HepG2 (cell line): Measurements from ENCODE around the gene PRR12. TPM values are rescaled to one million over a fixed set of nuclear protein-coding genes. Genes with fewer than 3 reads are reported as not detected.

Source experiments
- ARID3A ChIP-seq: IDR thresholded peaks from 2 replicates; pipeline ENCODE4 v1.6.1; 2012; ENCODE audit warnings: low read depth, low read length, improper control_type of control experiment
- ATF6 ChIP-seq: sonication (generic); formaldehyde crosslinking; conservative IDR thresholded peaks from 2 replicates; pipeline ENCODE4 v1.4.0; 2020; ENCODE audit warnings: missing genetic modification reagents
- BRF2 ChIP-seq: sonication (generic); formaldehyde crosslinking; IDR thresholded peaks from 2 replicates; pipeline ENCODE4 v1.8.1; 2022; ENCODE audit warnings: mild to moderate bottlenecking, missing genetic modification reagents
- HDAC1 ChIP-seq: sonication (generic); formaldehyde crosslinking; IDR thresholded peaks from 2 replicates; pipeline ENCODE4 v1.5.1; 2020; ENCODE audit warnings: mild to moderate bottlenecking, missing genetic modification reagents
- HNRNPUL1 ChIP-seq: fragments of 200-400 bp; formaldehyde crosslinking; IDR thresholded peaks from 2 replicates; pipeline ENCODE4 v1.6.1; 2017; ENCODE audit warnings: low read depth, mild to moderate bottlenecking, low read length, moderate library complexity
- MAFF ChIP-seq: IDR thresholded peaks from 2 replicates; pipeline ENCODE4 v1.6.1; 2011; ENCODE audit warnings: low read depth, low read length, improper control_type of control experiment
- ZBTB7B ChIP-seq: sonication (generic); formaldehyde crosslinking; IDR thresholded peaks from 2 replicates; pipeline ENCODE4 v1.4.0; 2020; ENCODE audit warnings: missing genetic modification reagents
- ZNF431 ChIP-seq: sonication (generic); formaldehyde crosslinking; IDR thresholded peaks from 2 replicates; pipeline ENCODE4 v1.9.0; 2022; ENCODE audit warnings: missing genetic modification reagents, low read depth, mild to moderate bottlenecking, borderline replicate concordance
- ZNF549 ChIP-seq: sonication (generic); formaldehyde crosslinking; IDR thresholded peaks from 2 replicates; pipeline ENCODE4 v1.5.0; 2020; ENCODE audit warnings: missing genetic modification reagents
- ZNF670 ChIP-seq: sonication (generic); formaldehyde crosslinking; IDR thresholded peaks from 2 replicates; pipeline ENCODE4 v1.8.0; 2022; ENCODE audit warnings: mild to moderate bottlenecking, missing genetic modification reagents, borderline replicate concordance
- ZNF772 ChIP-seq: sonication (generic); formaldehyde crosslinking; IDR thresholded peaks from 2 replicates; pipeline ENCODE4 v1.5.0; 2020; ENCODE audit warnings: mild to moderate bottlenecking, missing genetic modification reagents
- polyA plus RNA-seq, 8 experiments: library from polyadenylated mRNA; depleted of rRNA in 3 of 8; stranded (reverse) in 7 of 8; unstranded in 1 of 8; fragments of >200 nt; fragmentation: Illumina TruSeq in 4 of 8; extraction: Trizol in 4 of 8; gene quantifications; 2 replicates each; pipeline versions ENCODE4 v1.2.1 to v1.2.3, GENCODE V29; 2011 to 2016; ENCODE audit warnings: low read depth in 4 of 8, missing spikeins in 1 of 8, mixed read lengths in 1 of 8; ENCODE audit not compliant: insufficient read depth in 1 of 8
- total RNA-seq, 5 experiments: library from RNA; depleted of rRNA; stranded (reverse); fragments of >200 nt; fragmentation: Illumina TruSeq; extraction: Trizol; gene quantifications; 2 replicates each; pipeline ENCODE4 v1.2.3, GENCODE V29; 2016; ENCODE audit warnings: low read depth in 1 of 5
- TF ChIP-seq, protein P1 (sequence below): sonication (generic); formaldehyde crosslinking; IDR thresholded peaks from 2 replicates; pipeline ENCODE4 v1.8.0; 2022; ENCODE audit warnings: mild to moderate bottlenecking, missing genetic modification reagents; ENCODE audit not compliant: insufficient replicate concordance
- TF ChIP-seq, protein P2 (sequence below): sonication (generic); formaldehyde crosslinking; IDR thresholded peaks from 2 replicates; pipeline ENCODE4 v1.4.0; 2020; ENCODE audit warnings: missing genetic modification reagents, mild to moderate bottlenecking, borderline replicate concordance
- TF ChIP-seq, protein P3 (sequence below): sonication (generic); formaldehyde crosslinking; IDR thresholded peaks from 2 replicates; pipeline ENCODE4 v1.8.0; 2022; ENCODE audit warnings: low read depth, missing genetic modification reagents
- TF ChIP-seq, protein P4 (sequence below): sonication (generic); formaldehyde crosslinking; IDR thresholded peaks from 2 replicates; pipeline ENCODE4 v1.5.1; 2020; ENCODE audit warnings: mild to moderate bottlenecking, missing genetic modification reagents

PRR12 gene
- total and polyA plus RNA-seq, 2 of the 13 experiments (the other 11 are each of a cell fraction or from before 2014, with no cell fraction given), result 0.62 to 1.5 TPM

DNA sequence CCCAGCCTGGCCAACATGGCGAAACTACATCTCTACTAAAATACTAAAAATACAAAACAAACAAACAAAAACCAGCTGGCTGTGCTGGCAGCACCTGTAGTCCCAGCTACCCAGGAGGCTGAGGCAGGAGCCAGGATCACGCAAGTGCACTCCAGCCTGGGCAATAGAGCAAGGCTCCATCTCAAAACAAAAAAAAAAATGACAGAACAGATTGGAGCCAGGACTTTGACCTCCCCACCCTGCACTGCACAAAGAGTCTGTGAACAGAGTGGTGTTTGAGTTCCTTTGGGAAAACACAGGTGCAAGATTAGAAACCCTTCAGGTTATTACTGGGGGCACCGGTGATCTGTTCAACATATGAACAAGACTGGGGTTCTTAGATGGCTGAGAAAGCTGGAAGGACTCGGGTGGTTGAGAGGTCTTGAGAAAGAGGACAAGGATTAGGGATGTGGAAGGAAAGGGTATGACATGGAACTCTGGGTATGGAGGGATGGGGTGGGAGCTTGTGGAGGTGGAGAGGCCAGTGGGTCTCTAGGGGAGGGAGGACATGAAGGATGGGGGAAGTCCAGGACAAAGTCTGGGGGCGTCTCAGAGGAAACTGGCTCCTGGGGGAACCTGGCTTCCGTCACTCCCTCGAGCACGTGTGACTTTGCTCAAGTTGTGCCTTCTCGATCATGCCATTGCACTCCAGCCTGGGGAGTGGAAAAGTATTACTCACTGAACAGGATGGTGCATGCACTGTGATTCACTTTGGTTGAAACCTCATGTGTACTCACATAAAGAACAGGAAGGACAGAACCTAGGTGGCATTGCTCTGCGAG lies 37.3 kb upstream of the PRR12 start (continued):
- TF ChIP-seq, protein P1, sequence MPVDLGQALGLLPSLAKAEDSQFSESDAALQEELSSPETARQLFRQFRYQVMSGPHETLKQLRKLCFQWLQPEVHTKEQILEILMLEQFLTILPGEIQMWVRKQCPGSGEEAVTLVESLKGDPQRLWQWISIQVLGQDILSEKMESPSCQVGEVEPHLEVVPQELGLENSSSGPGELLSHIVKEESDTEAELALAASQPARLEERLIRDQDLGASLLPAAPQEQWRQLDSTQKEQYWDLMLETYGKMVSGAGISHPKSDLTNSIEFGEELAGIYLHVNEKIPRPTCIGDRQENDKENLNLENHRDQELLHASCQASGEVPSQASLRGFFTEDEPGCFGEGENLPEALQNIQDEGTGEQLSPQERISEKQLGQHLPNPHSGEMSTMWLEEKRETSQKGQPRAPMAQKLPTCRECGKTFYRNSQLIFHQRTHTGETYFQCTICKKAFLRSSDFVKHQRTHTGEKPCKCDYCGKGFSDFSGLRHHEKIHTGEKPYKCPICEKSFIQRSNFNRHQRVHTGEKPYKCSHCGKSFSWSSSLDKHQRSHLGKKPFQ (CRISPR knock-in tag), result no peak
- TF ChIP-seq, protein P2, sequence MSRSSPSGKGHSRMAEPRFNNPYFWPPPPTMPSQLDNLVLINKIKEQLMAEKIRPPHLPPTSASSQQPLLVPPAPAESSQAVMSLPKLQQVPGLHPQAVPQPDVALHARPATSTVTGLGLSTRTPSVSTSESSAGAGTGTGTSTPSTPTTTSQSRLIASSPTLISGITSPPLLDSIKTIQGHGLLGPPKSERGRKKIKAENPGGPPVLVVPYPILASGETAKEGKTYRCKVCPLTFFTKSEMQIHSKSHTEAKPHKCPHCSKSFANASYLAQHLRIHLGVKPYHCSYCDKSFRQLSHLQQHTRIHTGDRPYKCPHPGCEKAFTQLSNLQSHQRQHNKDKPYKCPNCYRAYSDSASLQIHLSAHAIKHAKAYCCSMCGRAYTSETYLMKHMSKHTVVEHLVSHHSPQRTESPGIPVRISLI (CRISPR knock-in tag), result peak; percentile 97
- TF ChIP-seq ZBTB7B, result peak; percentile 31; the same call in 1 of the 2 replicates
- no peak for TF ChIP-seq ATF6 (CRISPR knock-in tag)
- no peak for TF ChIP-seq BRF2 (CRISPR knock-in tag)
- no peak for TF ChIP-seq ZNF431 (CRISPR knock-in tag)
- TF ChIP-seq ARID3A, result no peak
- no peak for TF ChIP-seq MAFF
- TF ChIP-seq, protein P3, sequence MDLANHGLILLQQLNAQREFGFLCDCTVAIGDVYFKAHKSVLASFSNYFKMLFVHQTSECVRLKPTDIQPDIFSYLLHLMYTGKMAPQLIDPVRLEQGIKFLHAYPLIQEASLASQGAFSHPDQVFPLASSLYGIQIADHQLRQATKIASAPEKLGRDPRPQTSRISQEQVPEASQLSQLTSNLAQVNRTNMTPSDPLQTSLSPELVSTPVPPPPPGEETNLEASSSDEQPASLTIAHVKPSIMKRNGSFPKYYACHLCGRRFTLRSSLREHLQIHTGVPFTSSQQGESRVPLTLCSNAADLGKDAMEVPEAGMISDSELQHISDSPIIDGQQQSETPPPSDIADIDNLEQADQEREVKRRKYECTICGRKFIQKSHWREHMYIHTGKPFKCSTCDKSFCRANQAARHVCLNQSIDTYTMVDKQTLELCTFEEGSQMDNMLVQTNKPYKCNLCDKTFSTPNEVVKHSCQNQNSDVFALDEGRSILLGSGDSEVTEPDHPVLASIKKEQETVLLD (CRISPR knock-in tag), result no peak
- peak; percentile 47 for TF ChIP-seq HDAC1 (CRISPR knock-in tag)
- TF ChIP-seq ZNF772 (CRISPR knock-in tag), result no peak
- TF ChIP-seq, protein P4, sequence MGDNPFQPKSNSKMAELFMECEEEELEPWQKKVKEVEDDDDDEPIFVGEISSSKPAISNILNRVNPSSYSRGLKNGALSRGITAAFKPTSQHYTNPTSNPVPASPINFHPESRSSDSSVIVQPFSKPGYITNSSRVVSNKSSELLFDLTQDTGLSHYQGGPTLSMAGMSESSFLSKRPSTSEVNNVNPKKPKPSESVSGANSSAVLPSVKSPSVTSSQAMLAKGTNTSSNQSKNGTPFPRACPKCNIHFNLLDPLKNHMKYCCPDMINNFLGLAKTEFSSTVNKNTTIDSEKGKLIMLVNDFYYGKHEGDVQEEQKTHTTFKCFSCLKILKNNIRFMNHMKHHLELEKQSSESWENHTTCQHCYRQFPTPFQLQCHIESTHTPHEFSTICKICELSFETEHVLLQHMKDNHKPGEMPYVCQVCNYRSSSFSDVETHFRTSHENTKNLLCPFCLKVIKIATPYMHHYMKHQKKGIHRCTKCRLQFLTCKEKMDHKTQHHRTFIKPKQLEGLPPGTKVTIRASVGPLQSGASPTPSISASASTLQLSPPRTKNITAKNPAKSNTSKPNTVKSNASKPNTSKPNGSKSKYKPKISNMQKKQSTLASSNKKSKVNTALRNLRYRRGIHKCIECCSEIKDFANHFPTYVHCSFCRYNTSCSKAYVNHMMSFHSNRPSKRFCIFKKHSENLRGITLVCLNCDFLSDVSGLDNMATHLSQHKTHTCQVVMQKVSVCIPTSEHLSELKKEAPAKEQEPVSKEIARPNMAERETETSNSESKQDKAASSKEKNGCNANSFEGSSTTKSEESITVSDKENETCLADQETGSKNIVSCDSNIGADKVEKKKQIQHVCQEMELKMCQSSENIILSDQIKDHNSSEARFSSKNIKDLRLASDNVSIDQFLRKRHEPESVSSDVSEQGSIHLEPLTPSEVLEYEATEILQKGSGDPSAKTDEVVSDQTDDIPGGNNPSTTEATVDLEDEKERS (CRISPR knock-in tag), result 0 out of 2 replicates have a peak, but pooled peaks have one; percentile 26
- TF ChIP-seq ZNF549 (CRISPR knock-in tag), result no peak
- TF ChIP-seq ZNF670 (CRISPR knock-in tag), result no peak
- no peak for TF ChIP-seq HNRNPUL1
